Aorta (tissue), 5 donors: ENCODE results near the gene LPP. TPM values are rescaled to one million over a fixed set of nuclear protein-coding genes. Genes with fewer than 3 reads are reported as not detected.
A peak's percentile ranks its signal among the peaks of the same experiment; 100 is the strongest.

Source experiments
- ATAC-seq: fragments of 200-7000 bp; cut with Tn5 transposase; one replicate; pipeline ENCODE4 v1.9.1; 2022; ENCODE audit warnings: moderate library complexity; ENCODE audit not compliant: low FRiP score
- DNase-seq, 2 donors: peaks; one replicate each; pipeline ENCODE4 v3.0.0-alpha.2; 2020
- H3K27ac ChIP-seq, 2 donors: one replicate each; pipeline ENCODE4 v1.5.1; 2013; ENCODE audit warnings: low read length in 2 of 2, mild to moderate bottlenecking in 2 of 2, moderate library complexity in 2 of 2, control low read depth in 1 of 2, inconsistent platforms in 1 of 2, low read depth in 1 of 2
- H3K27me3 ChIP-seq, 2 donors: one replicate each; pipeline ENCODE4 v1.6.1; 2013; ENCODE audit warnings: control low read depth in 1 of 2, low read length in 1 of 2, mild to moderate bottlenecking in 1 of 2, moderate library complexity in 1 of 2; ENCODE audit not compliant: insufficient read depth in 2 of 2, control insufficient read depth in 1 of 2
- H3K36me3 ChIP-seq, 2 donors: one replicate each; pipeline ENCODE4 v1.6.1; 2013; ENCODE audit warnings: control low read depth in 1 of 2, low read length in 1 of 2, mild to moderate bottlenecking in 1 of 2; ENCODE audit not compliant: insufficient read depth in 2 of 2, control insufficient read depth in 1 of 2
- H3K4me1 ChIP-seq, 2 donors: one replicate each; pipeline ENCODE4 v1.6.1; 2013; ENCODE audit warnings: low read length in 2 of 2, control low read depth in 1 of 2, mild to moderate bottlenecking in 1 of 2, moderate library complexity in 1 of 2; ENCODE audit not compliant: insufficient read depth in 2 of 2, control insufficient read depth in 1 of 2
- H3K4me3 ChIP-seq, 2 donors: one replicate each; pipeline ENCODE4 v1.5.1; 2013; ENCODE audit warnings: low read length in 2 of 2, control low read depth in 1 of 2, mild to moderate bottlenecking in 1 of 2
- H3K9me3 ChIP-seq: one replicate; pipeline ENCODE4 v1.6.1; 2013; ENCODE audit warnings: mild to moderate bottlenecking, low read length; ENCODE audit not compliant: control insufficient read depth
- WGBS, 2 donors: extraction: QIAGEN DNeasy Blood & Tissue Kit; methylation state at CpG; one replicate each; pipeline ENCODE4 v1.1.7; 2013; 5-methylcytosine and 5-hydroxymethylcytosine counted together
- intact Hi-C, 2 donors: fragments of 100-400 bp; cut with DNase I; formaldehyde crosslinking; loops; one replicate each; pipeline versions ENCODE4 v1.14.2 to v1.15.0; 2022
- polyA plus RNA-seq, 2 donors: library from polyadenylated mRNA; stranded (reverse); fragments of 200-250 nt; gene quantifications; one replicate each; pipeline ENCODE4 v1.2.3, GENCODE V29; 2013
- total RNA-seq, 2 donors: library from RNA; stranded (reverse); fragmentation: NEBNext Ultra II Directional; extraction: Animal tissue kit (Norgen Biotek cat#: 25700); gene quantifications; one replicate each; pipeline ENCODE4 v1.2.1, GENCODE V29; 2021
- donor health status: healthy with polysubstance abuse.
- donor health status: Bipolar disorder and iron deficiency.
- donor health status: DM: no; HTN: no; CAD: no.
- donor health status: DM: no; HTN: no; CAD: no.
- donor health status: DM: yes; HTN: yes; CAD: no.

LPP gene
- total and polyA plus RNA-seq, 4 donors: 37.7 to 2,536 (median 527) TPM

DNA sequence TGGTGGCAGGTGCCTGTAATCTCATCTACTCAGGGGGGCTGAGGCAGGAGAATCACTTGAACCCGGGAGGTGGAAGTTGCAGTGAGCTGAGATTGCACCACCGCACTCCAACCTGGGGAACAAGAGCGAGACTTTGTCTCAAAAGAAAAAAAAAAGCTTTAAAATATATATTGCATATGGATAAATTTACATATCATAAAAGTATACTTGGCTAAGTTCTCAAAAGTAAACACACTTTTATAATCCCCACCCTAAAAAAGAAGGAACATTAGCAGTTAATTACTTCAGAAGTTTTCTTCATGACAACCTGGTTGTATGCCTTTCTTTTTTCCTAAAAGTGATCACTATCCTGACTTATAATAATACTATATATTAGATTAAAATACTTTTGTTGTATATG is 648.7 kb downstream of the LPP start:
- no peak for ATAC-seq
- Histone ChIP-seq H3K9me3 (no peaks in the 10 kb centered on the region), H3K27me3 (no peaks in the 10 kb centered on the region), H3K4me1 (peaks cover 0 to 2% of the 10 kb centered on the region in 2 donors), H3K27ac (no peak overlapping the region), H3K36me3 (no peaks in the 10 kb centered on the region), H3K4me3 (no peak overlapping the region)
- WGBS, 2 donors: 81 to 99% methylated on average over 3 of the region's 3 CpGs
- intact Hi-C loops: no loop called here
- DNase-seq: no peak

DNA sequence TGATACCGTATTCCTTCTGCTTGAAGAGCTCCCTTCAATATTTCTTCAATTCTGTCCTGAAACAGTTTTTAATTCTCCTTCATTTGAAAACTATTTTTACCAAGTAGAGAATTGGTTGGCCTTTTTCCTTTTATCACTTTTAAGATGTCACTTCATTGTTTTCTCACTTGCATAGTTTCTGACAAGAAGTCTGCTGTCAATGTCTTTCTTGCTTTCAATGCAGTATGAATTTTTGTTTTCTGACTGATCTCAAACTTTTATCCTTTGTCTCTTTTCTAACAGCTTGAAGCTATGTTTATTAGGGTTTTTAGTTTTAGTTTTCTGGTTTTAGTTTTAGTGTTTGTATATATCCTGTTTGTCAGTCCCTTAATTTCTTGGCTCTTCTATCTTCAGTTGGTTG is 653.0 kb downstream of the LPP start:
- Histone ChIP-seq H3K4me3 (no peak overlapping the region), H3K27me3 (no peaks in the 10 kb centered on the region), H3K9me3 (no peaks in the 10 kb centered on the region), H3K27ac (no peak overlapping the region), H3K36me3 (no peaks in the 10 kb centered on the region), H3K4me1 (no peaks in the 10 kb centered on the region)
- intact Hi-C loops: no loop called here
- ATAC-seq: no peak
- no peak for DNase-seq
- 98 to 99% methylated on average over 1 of the region's 1 CpG for WGBS, 2 donors

DNA sequence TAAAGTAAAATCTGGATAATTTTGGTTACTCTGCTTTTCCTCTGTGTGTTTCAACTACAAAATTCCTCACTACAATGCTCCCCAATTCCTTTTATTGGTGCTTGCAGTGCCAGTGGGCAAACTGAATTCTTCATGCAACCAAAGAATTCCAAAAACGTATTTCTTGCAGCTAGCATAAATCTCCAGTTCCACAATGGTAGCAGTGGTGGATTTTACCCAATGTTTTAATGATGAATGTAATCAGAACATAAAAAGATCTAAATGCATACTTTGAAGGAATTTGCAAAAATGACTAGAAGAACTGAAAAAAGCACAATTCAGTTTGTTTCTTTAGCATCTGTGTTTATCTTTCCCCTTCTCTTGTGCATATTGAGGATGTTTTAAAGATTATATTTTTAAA is 658.2 kb downstream of the LPP start:
- Histone ChIP-seq H3K27me3 (no peaks in the 10 kb centered on the region), H3K4me3 (no peak overlapping the region), H3K9me3 (no peaks in the 10 kb centered on the region), H3K4me1 (peaks cover 0 to 2% of the 10 kb centered on the region in 2 donors), H3K27ac (no peak overlapping the region), H3K36me3 (no peaks in the 10 kb centered on the region)
- intact Hi-C loops: no loop called here
- 58 to 62% methylated on average over 1 of the region's 1 CpG for WGBS, 2 donors
- DNase-seq: no peak
- ATAC-seq: no peak

DNA sequence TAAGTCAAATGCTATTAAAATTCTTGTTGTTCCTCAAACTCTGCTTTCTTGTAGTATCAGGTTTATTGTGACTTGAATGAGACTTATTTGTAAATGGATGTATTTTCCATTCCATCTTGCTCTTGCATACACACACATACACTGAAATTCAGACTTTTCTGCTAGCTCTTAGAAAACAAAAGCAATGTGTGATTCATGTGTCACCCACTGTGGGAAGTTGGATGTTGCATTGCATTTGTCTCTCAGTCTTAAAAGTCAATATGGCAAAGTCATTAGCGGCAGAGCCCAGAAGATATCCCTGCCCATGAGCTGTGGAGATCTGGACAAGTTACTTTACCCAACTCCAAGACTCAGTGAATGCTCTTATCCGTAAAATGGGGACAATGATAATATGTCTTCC is 660.6 kb downstream of the LPP start:
- H3K4me1 ChIP-seq: peaks cover 4 to 8% of the 10 kb centered on the region in 2 donors
- 91 to 95% methylated on average over 2 of the region's 2 CpGs for WGBS, 2 donors
- ATAC-seq (no peak), DNase-seq (no peak)
- H3K27ac ChIP-seq: no peak overlapping the region
- intact Hi-C loops: no loop called here
- H3K4me3 ChIP-seq: no peak overlapping the region
- no peaks in the 10 kb centered on the region for H3K36me3 ChIP-seq
- H3K9me3 ChIP-seq: no peaks in the 10 kb centered on the region
- H3K27me3 ChIP-seq: no peaks in the 10 kb centered on the region

DNA sequence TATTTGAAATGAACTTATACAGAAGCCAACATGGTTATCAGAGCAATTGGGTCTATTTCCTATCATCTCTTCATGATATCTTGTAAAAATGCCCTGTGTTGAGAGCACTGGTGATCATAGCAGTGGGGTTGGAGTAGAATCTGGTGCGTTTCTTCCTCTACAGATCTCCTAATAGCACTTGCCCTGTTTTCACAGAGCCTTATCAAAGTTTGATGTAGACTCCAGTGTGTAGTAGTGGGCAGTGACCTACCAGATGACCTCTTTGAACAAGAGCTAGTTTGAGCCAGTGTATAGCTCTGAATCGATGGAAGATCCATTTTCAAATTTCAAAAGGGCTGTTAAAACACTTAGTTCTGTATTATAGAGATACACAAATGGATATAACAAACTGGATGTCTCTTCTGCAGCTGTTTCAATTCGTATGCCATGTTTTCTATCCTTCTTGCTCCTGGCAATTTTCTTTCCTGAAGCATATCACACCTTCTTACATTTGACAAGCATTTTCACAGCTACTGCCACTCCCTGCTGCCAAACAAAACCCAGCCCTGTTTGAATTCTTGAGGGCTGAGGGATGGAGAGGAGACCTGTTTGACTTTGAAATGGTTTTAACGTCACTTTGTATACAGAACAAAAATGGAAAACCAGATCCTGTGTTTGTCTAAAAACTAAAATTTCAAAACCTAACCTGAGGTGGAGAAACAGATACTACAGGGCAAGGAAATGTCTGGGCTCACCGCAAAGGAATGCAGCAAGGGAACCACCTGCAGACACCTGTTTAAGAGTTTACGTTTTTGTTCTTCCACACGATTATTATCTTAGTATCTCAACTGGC is 663.4 kb downstream of the LPP start:
- no peaks in the 10 kb centered on the region for H3K9me3 ChIP-seq
- WGBS, 2 donors: 73 to 80% methylated on average over 7 of the region's 7 CpGs
- ATAC-seq: no peak
- DNase-seq: no peak
- no peak overlapping the region for H3K27ac ChIP-seq
- no peak overlapping the region for H3K4me3 ChIP-seq
- H3K4me1 ChIP-seq: peaks cover 5 to 14% of the 10 kb centered on the region in 2 donors
- intact Hi-C loops: no loop called here
- H3K36me3 ChIP-seq: no peaks in the 10 kb centered on the region
- H3K27me3 ChIP-seq: no peaks in the 10 kb centered on the region

DNA sequence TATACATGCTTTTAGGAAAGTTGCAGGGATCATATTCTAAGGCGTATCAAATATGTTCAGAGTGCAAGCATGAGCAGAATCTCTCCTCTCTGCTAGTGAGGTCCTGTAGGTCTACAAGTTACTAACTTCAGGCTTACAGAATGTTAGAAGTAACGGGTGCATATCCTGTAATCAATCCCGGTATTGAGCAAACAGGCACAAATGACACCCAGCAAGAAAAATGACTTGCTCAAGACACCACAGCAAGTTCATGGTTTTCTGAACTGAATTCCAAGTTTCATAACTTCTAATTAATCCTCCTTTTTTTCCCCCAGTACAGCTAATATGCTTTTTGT is 663.9 kb downstream of the LPP start:
- Histone ChIP-seq H3K4me1 (peaks cover 5 to 15% of the 10 kb centered on the region in 2 donors), H3K4me3 (no peak overlapping the region), H3K36me3 (no peaks in the 10 kb centered on the region), H3K27me3 (no peaks in the 10 kb centered on the region), H3K27ac (no peak overlapping the region), H3K9me3 (no peaks in the 10 kb centered on the region)
- DNase-seq (no peak), ATAC-seq (no peak)
- 75 to 84% methylated on average over 3 of the region's 3 CpGs for WGBS, 2 donors
- intact Hi-C loops: no loop called here

DNA sequence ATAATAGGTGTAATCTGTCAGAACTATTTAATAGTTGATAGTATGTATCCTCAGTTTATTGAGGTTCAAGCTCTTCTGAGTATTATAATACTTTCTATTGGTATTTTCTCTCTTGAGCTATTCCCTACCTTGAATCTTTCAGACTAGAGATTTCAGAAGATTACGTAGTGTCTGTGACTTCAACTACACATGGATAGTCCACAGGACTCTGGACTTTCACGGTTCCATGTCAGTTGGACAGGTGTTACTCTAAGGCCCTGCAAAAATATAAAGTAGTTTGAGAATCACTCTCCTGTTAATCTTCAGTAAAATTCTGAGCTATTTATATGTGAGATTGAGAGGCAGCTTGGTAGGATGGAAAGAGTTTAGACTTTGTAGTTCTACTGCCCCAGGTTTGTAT is 664.3 kb downstream of the LPP start:
- WGBS, 2 donors: 95 to 99% methylated on average over 2 of the region's 2 CpGs
- intact Hi-C loops: no loop called here
- DNase-seq (no peak), ATAC-seq (no peak)
- no peaks in the 10 kb centered on the region for H3K9me3 ChIP-seq
- no peaks in the 10 kb centered on the region for H3K27me3 ChIP-seq
- no peak overlapping the region for H3K4me3 ChIP-seq
- H3K36me3 ChIP-seq: no peaks in the 10 kb centered on the region
- no peak overlapping the region for H3K27ac ChIP-seq
- H3K4me1 ChIP-seq: peaks cover 5 to 19% of the 10 kb centered on the region in 2 donors

DNA sequence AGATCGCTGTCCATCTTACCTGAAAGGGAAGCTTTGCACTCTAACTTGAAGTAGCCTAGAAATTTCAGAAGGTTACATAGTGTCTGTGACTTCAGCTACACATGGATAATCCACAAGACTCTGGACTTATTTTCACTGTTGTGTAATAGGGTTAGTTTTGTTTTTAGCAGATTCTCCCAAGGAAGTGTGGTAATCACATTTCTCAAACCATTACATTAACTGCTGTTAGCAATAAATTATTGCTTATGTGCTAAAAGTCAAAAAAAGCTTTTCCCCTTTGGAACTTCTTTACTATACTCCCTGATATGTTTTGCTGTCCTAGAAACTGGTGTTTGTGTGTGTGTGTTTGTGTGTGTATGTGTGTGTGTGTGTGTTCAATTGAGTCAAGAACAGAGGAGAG is 666.0 kb downstream of the LPP start:
- H3K27ac ChIP-seq: no peak overlapping the region
- no peak overlapping the region for H3K4me3 ChIP-seq
- no peaks in the 10 kb centered on the region for H3K9me3 ChIP-seq
- ATAC-seq (peak; percentile 77), DNase-seq (no peak)
- WGBS, 2 donors: 95 to 98% methylated on average over 1 of the region's 1 CpG
- H3K4me1 ChIP-seq: peaks cover 5 to 17% of the 10 kb centered on the region in 2 donors
- no peaks in the 10 kb centered on the region for H3K27me3 ChIP-seq
- H3K36me3 ChIP-seq: no peaks in the 10 kb centered on the region
- intact Hi-C loops: no loop called here

DNA sequence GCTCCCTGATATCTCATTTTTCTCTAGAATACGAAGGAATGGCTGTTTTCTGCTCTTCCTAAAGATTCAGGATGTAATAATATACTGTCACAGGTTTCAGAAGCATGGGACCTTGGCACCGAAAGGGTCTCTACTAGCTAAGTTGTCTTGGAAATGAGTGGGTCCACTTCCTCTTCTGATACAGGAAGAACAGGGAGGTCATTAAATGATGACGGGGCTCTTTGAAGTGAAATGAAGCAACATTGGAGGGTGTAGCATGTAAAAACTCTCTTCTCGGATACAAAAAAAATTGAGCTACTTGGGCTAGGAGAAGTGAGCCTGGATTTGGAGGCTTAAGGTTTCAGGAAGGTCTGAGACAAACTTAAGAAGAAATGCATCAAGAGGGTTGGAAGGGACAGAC is 668.0 kb downstream of the LPP start:
- Histone ChIP-seq H3K4me1 (peaks cover 5 to 21% of the 10 kb centered on the region in 2 donors), H3K9me3 (no peaks in the 10 kb centered on the region), H3K27me3 (no peaks in the 10 kb centered on the region), H3K36me3 (no peaks in the 10 kb centered on the region), H3K4me3 (no peak overlapping the region), H3K27ac (no peak overlapping the region)
- 93 to 95% methylated on average over 4 of the region's 4 CpGs for WGBS, 2 donors
- DNase-seq (no peak), ATAC-seq (no peak)
- intact Hi-C loops: no loop called here
